MM.1S (cell line): ENCODE results near the gene ABHD16B.

ENCODE experiments used
- DNase-seq: peaks from one replicate; pipeline ENCODE4 v3.0.0-alpha.2; 2015
- H2AFZ ChIP-seq: fragments of 300-600 bp; sonication (generic); 2 replicates; pipeline ENCODE4 v1.6.0; 2016; ENCODE audit warnings: antibody characterized with exemption, low read length
- H3F3A ChIP-seq: fragments of 300-600 bp; sonication (generic); 2 replicates; pipeline ENCODE4 v1.6.1; 2016; ENCODE audit warnings: mild to moderate bottlenecking, antibody characterized with exemption, low read length, moderate library complexity, mixed read lengths; ENCODE audit not compliant: insufficient read depth
- H3K27ac ChIP-seq: fragments of 300-600 bp; sonication (generic); 2 replicates; pipeline ENCODE4 v1.5.1; 2016; ENCODE audit warnings: mild to moderate bottlenecking, low read length
- H3K27me3 ChIP-seq: fragments of 300-600 bp; sonication (generic); replicated peaks from 2 replicates; pipeline ENCODE4 v1.6.0; 2016; ENCODE audit warnings: low read length; ENCODE audit not compliant: insufficient read depth
- H3K36me3 ChIP-seq: fragments of 300-600 bp; sonication (generic); replicated peaks from 2 replicates; pipeline ENCODE4 v1.6.1; 2016; ENCODE audit warnings: mild to moderate bottlenecking, low read length, mixed read lengths; ENCODE audit not compliant: insufficient read depth
- H3K4me1 ChIP-seq: fragments of 300-600 bp; sonication (generic); 2 replicates; pipeline ENCODE4 v1.6.1; 2016; ENCODE audit warnings: low read length, mixed read lengths
- H3K4me2 ChIP-seq: fragments of 300-600 bp; sonication (generic); 2 replicates; pipeline ENCODE4 v1.6.0; 2016; ENCODE audit warnings: low read depth, low read length
- H3K4me3 ChIP-seq: fragments of 300-600 bp; sonication (generic); 2 replicates; pipeline ENCODE4 v1.5.1; 2016; ENCODE audit warnings: low read length, mixed read lengths
- H3K79me2 ChIP-seq: fragments of 300-600 bp; sonication (generic); 2 replicates; pipeline ENCODE4 v1.6.1; 2016; ENCODE audit warnings: mixed run types, low read length, mixed read lengths
- H3K9ac ChIP-seq: fragments of 300-600 bp; sonication (generic); 2 replicates; pipeline ENCODE4 v1.6.1; 2016; ENCODE audit warnings: low read length, mixed read lengths
- H3K9me2 ChIP-seq: fragments of 300-600 bp; sonication (generic); replicated peaks from 2 replicates; pipeline ENCODE4 v1.6.1; 2016; ENCODE audit warnings: mild to moderate bottlenecking, low read length, mixed read lengths; ENCODE audit not compliant: insufficient read depth
- H3K9me3 ChIP-seq: fragments of 300-600 bp; sonication (generic); replicated peaks from 2 replicates; pipeline ENCODE4 v1.6.1; 2016; ENCODE audit warnings: mild to moderate bottlenecking, low read length, mixed read lengths; ENCODE audit not compliant: insufficient read depth
- H4K20me1 ChIP-seq: fragments of 300-600 bp; sonication (generic); 2 replicates; pipeline ENCODE4 v1.6.1; 2016; ENCODE audit warnings: mild to moderate bottlenecking, low read length, moderate library complexity, mixed read lengths; ENCODE audit not compliant: insufficient read depth
- CTCF ChIP-seq: fragments of 300-600 bp; sonication (generic); IDR thresholded peaks from 2 replicates; pipeline ENCODE4 v1.5.1; 2016; ENCODE audit warnings: antibody characterized with exemption, low read length, mixed read lengths
- EZH2 ChIP-seq: fragments of 300-600 bp; sonication (generic); optimal IDR thresholded peaks from 2 replicates; pipeline ENCODE3; 2017; ENCODE audit warnings: low read depth, mild to moderate bottlenecking, antibody characterized with exemption, low read length, mixed read lengths
- EZH2phosphoT487 ChIP-seq: fragments of 300-600 bp; sonication (generic); IDR thresholded peaks from 2 replicates; pipeline ENCODE4 v1.6.1; 2018; ENCODE audit warnings: antibody characterized with exemption, low read length

ABHD16B gene

GRCh38 chr20:63890616-63891015 is 29.3 kb downstream of the ABHD16B start:
- Histone ChIP-seq H3K9ac (no peak overlapping the region), H3K79me2 (peaks cover 1% of the 10 kb centered on the region), H2AFZ (no peak overlapping the region), H4K20me1 (no peaks in the 10 kb centered on the region), H3K4me3 (no peak overlapping the region), H3K4me2 (no peak overlapping the region), H3K9me2 (no peaks in the 10 kb centered on the region), H3K9me3 (no peaks in the 10 kb centered on the region), H3F3A (peaks cover 12% of the 10 kb centered on the region), H3K27ac (no peak overlapping the region), H3K4me1 (no peaks in the 10 kb centered on the region), H3K27me3 (no peaks in the 10 kb centered on the region), H3K36me3 (no peaks in the 10 kb centered on the region)
- TF ChIP-seq EZH2phosphoT487 (no peak), CTCF (no peak), EZH2 (no peak)
- DNase-seq: no peak

- peaks cover 9% of the 10 kb centered on the region for H3K79me2 ChIP-seq
- no peaks in the 10 kb centered on the region for H3K9me2 ChIP-seq
- no peaks in the 10 kb centered on the region for H3K36me3 ChIP-seq
- H3K9me3 ChIP-seq: no peaks in the 10 kb centered on the region
- H3K4me1 ChIP-seq: peaks cover 2% of the 10 kb centered on the region
- H3K4me2 ChIP-seq: no peak overlapping the region
- H3F3A ChIP-seq: peaks cover 18% of the 10 kb centered on the region
- no peaks in the 10 kb centered on the region for H3K27me3 ChIP-seq
- peaks cover 1% of the 10 kb centered on the region for H4K20me1 ChIP-seq
- H2AFZ ChIP-seq: no peak overlapping the region
- H3K27ac ChIP-seq: no peak overlapping the region
- no peak for TF ChIP-seq EZH2phosphoT487
- TF ChIP-seq EZH2: no peak
- no peak for TF ChIP-seq CTCF
- no peak overlapping the region for H3K9ac ChIP-seq
- DNase-seq: no peak
- no peak overlapping the region for H3K4me3 ChIP-seq
These were observed 30.0 kb downstream of the ABHD16B start for GRCh38 chr20:63891061-63892002.

- TF ChIP-seq EZH2phosphoT487 (no peak), EZH2 (no peak)
- H3K4me2 ChIP-seq: no peak overlapping the region
These were observed 31.1 kb downstream of the ABHD16B start for GRCh38 chr20:63892402-63892801.

GRCh38 chr20:63893999-63894357 is 32.7 kb downstream of the ABHD16B start:
- H3K27me3 ChIP-seq: no peaks in the 10 kb centered on the region
- no peaks in the 10 kb centered on the region for H3K9me3 ChIP-seq
- peaks cover 11% of the 10 kb centered on the region for H4K20me1 ChIP-seq
- no peak overlapping the region for H3K27ac ChIP-seq
- peaks cover 7% of the 10 kb centered on the region for H3K4me1 ChIP-seq
- H2AFZ ChIP-seq: no peak overlapping the region
- H3K9me2 ChIP-seq: no peaks in the 10 kb centered on the region
- DNase-seq: no peak
- H3K36me3 ChIP-seq: no peaks in the 10 kb centered on the region
- H3F3A ChIP-seq: peaks cover 18% of the 10 kb centered on the region
- H3K9ac ChIP-seq: no peak overlapping the region
- TF ChIP-seq EZH2phosphoT487 (no peak), EZH2 (no peak)
- no peak overlapping the region for H3K4me3 ChIP-seq
- H3K79me2 ChIP-seq: peaks cover 33% of the 10 kb centered on the region
- H3K4me2 ChIP-seq: peak overlapping the region; percentile 95

More at GRCh38 chr20:63892402-63892801, 31.1 kb downstream of the ABHD16B start:
- H2AFZ ChIP-seq: no peak overlapping the region
- no peak for DNase-seq
- peaks cover 7% of the 10 kb centered on the region for H4K20me1 ChIP-seq
- no peak overlapping the region for H3K9ac ChIP-seq
- H3K9me2 ChIP-seq: no peaks in the 10 kb centered on the region
- H3F3A ChIP-seq: peaks cover 18% of the 10 kb centered on the region
- no peak overlapping the region for H3K4me3 ChIP-seq
- no peak overlapping the region for H3K27ac ChIP-seq
- H3K4me1 ChIP-seq: peaks cover 7% of the 10 kb centered on the region
- H3K9me3 ChIP-seq: no peaks in the 10 kb centered on the region
- H3K27me3 ChIP-seq: no peaks in the 10 kb centered on the region
- no peaks in the 10 kb centered on the region for H3K36me3 ChIP-seq
- peaks cover 19% of the 10 kb centered on the region for H3K79me2 ChIP-seq
